Thoracic aorta (tissue), 2 donors: ENCODE data around the gene HESX1. TPM values are rescaled to one million over a fixed set of nuclear protein-coding genes. Genes with fewer than 3 reads are reported as not detected.

Source experiments
- ATAC-seq: fragments of 150-250 bp; one replicate; pipeline ENCODE4 v1.8.0; 2017; ENCODE audit warnings: low read depth; ENCODE audit not compliant: insufficient number of reproducible peaks, low FRiP score
- DNase-seq: peaks from one replicate; pipeline ENCODE4 v3.0.0-alpha.2; 2020; ENCODE audit warnings: low spot score
- H3K27ac ChIP-seq, 2 donors: fragments of 200-600 bp; sonication (generic); 1 replicate in 1 of 2; 2 replicates in 1 of 2; pipeline ENCODE4 v1.5.1; 2016; ENCODE audit warnings: mild to moderate bottlenecking in 2 of 2, moderate library complexity in 2 of 2
- H3K27me3 ChIP-seq: fragments of 200-600 bp; sonication (generic); replicated peaks from 2 replicates; pipeline ENCODE4 v1.6.0; 2016; ENCODE audit warnings: mild to moderate bottlenecking; ENCODE audit not compliant: insufficient read depth
- H3K36me3 ChIP-seq: fragments of 200-600 bp; sonication (generic); one replicate; pipeline ENCODE4 v1.5.1; 2016
- H3K4me1 ChIP-seq, 2 donors: fragments of 200-600 bp; sonication (generic); 1 replicate in 1 of 2; 2 replicates in 1 of 2; pipeline versions ENCODE4 v1.5.1 to v1.6.0; 2016; ENCODE audit warnings: low read depth in 2 of 2, mild to moderate bottlenecking in 1 of 2; ENCODE audit not compliant: control insufficient read depth in 1 of 2
- H3K4me3 ChIP-seq: fragments of 200-600 bp; sonication (generic); 2 replicates; pipeline ENCODE4 v1.5.1; 2016; ENCODE audit warnings: mild to moderate bottlenecking
- H3K9me3 ChIP-seq: fragments of 200-600 bp; sonication (generic); 2 replicates; pipeline ENCODE4 v1.5.1; 2016
- total RNA-seq, 2 donors: library from RNA; depleted of rRNA; stranded (reverse); fragments of >200 nt; gene quantifications; one replicate each; pipeline versions ENCODE4 v1.1.0 to v1.2.3, GENCODE V29; 2016
- TF ChIP-seq, protein P1 (sequence below): fragments of 200-600 bp; sonication (generic); IDR thresholded peaks from one replicate; pipeline ENCODE4 v1.5.1; 2019; ENCODE audit warnings: antibody characterized with exemption

Gene HESX1
- total RNA-seq, 2 donors from 2014 or later: 1.7 to 2.0 TPM

DNA sequence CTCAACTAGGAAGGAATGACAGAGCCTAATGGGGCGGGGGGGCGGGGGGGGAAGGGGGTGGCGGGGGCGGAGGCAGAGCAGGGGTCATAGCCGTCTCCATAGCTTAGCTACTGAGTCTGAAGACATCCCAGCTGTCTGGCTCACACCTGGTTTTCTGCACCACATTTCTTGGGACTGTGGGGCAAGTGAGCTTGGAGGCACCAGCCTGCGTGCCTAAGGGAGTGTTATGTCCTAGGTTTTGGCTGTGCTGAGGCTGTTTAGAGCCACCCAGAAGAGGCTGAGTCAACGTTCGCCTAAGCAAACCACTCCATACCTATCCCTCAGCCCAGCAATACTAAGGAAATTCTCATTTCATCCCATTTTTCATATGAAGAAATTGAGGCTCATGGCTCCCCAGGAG is 36.0 kb downstream of the HESX1 start:
- Histone ChIP-seq H3K4me1 (peaks cover 8 to 44% of the 10 kb centered on the region in 2 donors), H3K36me3 (no peaks in the 10 kb centered on the region), H3K27ac (no peak overlapping the region), H3K4me3 (peak overlapping the region; percentile 82), H3K27me3 (no peaks in the 10 kb centered on the region), H3K9me3 (no peaks in the 10 kb centered on the region)
- ATAC-seq (no peak), DNase-seq (no peak)
- TF ChIP-seq, protein P1, sequence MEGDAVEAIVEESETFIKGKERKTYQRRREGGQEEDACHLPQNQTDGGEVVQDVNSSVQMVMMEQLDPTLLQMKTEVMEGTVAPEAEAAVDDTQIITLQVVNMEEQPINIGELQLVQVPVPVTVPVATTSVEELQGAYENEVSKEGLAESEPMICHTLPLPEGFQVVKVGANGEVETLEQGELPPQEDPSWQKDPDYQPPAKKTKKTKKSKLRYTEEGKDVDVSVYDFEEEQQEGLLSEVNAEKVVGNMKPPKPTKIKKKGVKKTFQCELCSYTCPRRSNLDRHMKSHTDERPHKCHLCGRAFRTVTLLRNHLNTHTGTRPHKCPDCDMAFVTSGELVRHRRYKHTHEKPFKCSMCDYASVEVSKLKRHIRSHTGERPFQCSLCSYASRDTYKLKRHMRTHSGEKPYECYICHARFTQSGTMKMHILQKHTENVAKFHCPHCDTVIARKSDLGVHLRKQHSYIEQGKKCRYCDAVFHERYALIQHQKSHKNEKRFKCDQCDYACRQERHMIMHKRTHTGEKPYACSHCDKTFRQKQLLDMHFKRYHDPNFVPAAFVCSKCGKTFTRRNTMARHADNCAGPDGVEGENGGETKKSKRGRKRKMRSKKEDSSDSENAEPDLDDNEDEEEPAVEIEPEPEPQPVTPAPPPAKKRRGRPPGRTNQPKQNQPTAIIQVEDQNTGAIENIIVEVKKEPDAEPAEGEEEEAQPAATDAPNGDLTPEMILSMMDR: no peak

- no peak overlapping the region for H3K4me3 ChIP-seq
- no peaks in the 10 kb centered on the region for H3K9me3 ChIP-seq
- no peaks in the 10 kb centered on the region for H3K36me3 ChIP-seq
- TF ChIP-seq, protein P1: no peak
- DNase-seq: no peak
- ATAC-seq: no peak
- no peaks in the 10 kb centered on the region for H3K27me3 ChIP-seq
- H3K27ac ChIP-seq: no peak overlapping the region
- peaks cover 8 to 46% of the 10 kb centered on the region in 2 donors for H3K4me1 ChIP-seq
These were observed 37.9 kb downstream of the HESX1 start for GRCh38 chr3:57161915-57162314.

- TF ChIP-seq, protein P1: no peak
- Histone ChIP-seq H3K36me3 (no peaks in the 10 kb centered on the region), H3K27me3 (no peaks in the 10 kb centered on the region), H3K9me3 (no peaks in the 10 kb centered on the region), H3K4me1 (peaks cover 8 to 46% of the 10 kb centered on the region in 2 donors), H3K4me3 (no peak overlapping the region), H3K27ac (peak overlapping the region in 1 of 2 donors; percentile 23)
- DNase-seq (no peak), ATAC-seq (no peak)
These were observed 38.8 kb downstream of the HESX1 start for GRCh38 chr3:57160765-57161538.

- Histone ChIP-seq H3K4me3 (no peak overlapping the region), H3K27me3 (no peaks in the 10 kb centered on the region), H3K27ac (peak overlapping the region in 1 of 2 donors; percentile 23), H3K36me3 (no peaks in the 10 kb centered on the region), H3K4me1 (peaks cover 8 to 42% of the 10 kb centered on the region in 2 donors), H3K9me3 (no peaks in the 10 kb centered on the region)
- no peak for ATAC-seq
- no peak for DNase-seq
- TF ChIP-seq, protein P1: no peak
These were observed 39.6 kb downstream of the HESX1 start for GRCh38 chr3:57160076-57160764.
